B cell (primary cell): Measurements from ENCODE around the gene UBAC2.

Source experiments
- EZH2 ChIP-seq: IDR thresholded peaks from 2 replicates; pipeline ENCODE4 v1.6.1; 2012; ENCODE audit warnings: borderline replicate concordance, low read depth, mild to moderate bottlenecking, moderate library complexity, low read length; ENCODE audit not compliant: insufficient read depth, poor library complexity, severe bottlenecking
- TF ChIP-seq, protein P1 (sequence below): fragments of 200-600 bp; IDR thresholded peaks from one replicate; pipeline ENCODE4 v1.8.0; 2022; ENCODE audit warnings: antibody characterized with exemption, mild to moderate bottlenecking

DNA sequence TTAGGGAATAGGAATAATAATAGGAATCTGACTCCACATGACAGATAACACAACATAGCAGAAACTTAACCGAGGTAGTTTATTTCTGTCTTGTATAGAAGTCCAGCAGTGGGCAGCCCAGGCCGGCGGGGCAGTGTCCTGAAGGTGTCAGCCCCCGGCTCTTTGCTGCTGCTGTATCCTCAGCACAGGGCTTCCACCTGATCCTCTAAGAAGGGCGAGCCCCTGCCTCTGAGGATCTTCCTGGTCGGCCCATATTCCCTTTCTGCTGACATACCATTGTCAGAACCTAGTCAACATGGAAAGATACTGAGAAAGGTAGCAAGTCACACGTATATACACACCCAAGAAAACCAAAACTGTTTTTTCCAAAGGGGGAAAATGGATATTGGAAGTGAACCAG lies 162.7 kb downstream of the UBAC2 start:
- TF ChIP-seq, protein P1, sequence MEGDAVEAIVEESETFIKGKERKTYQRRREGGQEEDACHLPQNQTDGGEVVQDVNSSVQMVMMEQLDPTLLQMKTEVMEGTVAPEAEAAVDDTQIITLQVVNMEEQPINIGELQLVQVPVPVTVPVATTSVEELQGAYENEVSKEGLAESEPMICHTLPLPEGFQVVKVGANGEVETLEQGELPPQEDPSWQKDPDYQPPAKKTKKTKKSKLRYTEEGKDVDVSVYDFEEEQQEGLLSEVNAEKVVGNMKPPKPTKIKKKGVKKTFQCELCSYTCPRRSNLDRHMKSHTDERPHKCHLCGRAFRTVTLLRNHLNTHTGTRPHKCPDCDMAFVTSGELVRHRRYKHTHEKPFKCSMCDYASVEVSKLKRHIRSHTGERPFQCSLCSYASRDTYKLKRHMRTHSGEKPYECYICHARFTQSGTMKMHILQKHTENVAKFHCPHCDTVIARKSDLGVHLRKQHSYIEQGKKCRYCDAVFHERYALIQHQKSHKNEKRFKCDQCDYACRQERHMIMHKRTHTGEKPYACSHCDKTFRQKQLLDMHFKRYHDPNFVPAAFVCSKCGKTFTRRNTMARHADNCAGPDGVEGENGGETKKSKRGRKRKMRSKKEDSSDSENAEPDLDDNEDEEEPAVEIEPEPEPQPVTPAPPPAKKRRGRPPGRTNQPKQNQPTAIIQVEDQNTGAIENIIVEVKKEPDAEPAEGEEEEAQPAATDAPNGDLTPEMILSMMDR: no peak
- TF ChIP-seq EZH2: no peak
